Adrenal gland (tissue), 12 donors: ENCODE results near the gene PTCSC3. TPM values are rescaled to one million over a fixed set of nuclear protein-coding genes. Genes with fewer than 3 reads are reported as not detected.

Experiments
- DNase-seq, 7 donors: peaks; one replicate each; pipeline ENCODE4 v3.0.0-alpha.2; 2019 to 2020
- H3K27ac ChIP-seq, 5 donors: fragments of 200-600 bp; sonication (generic) in 4 of 5; 1 replicate in 3 of 5; 2 replicates in 2 of 5; pipeline versions ENCODE4 v1.5.1 to v1.8.0; 2016 to 2020; ENCODE audit warnings: mild to moderate bottlenecking in 1 of 5
- H3K27me3 ChIP-seq: fragments of 200-600 bp; 2 replicates; pipeline ENCODE4 v1.8.0; 2021
- H3K36me3 ChIP-seq, 2 donors: fragments of 200-600 bp; replicated peaks in 1 of 2; 1 replicate in 1 of 2; 2 replicates in 1 of 2; pipeline versions ENCODE4 v1.5.1 to v1.8.0; 2018 to 2022
- H3K4me1 ChIP-seq, 2 donors: fragments of 200-600 bp; replicated peaks in 1 of 2; 1 replicate in 1 of 2; 2 replicates in 1 of 2; pipeline versions ENCODE4 v1.5.1 to v1.8.0; 2018 to 2021
- H3K4me3 ChIP-seq, 4 donors: fragments of 200-600 bp; sonication (generic) in 3 of 4; one replicate each; pipeline ENCODE4 v1.5.1; 2016 to 2018
- H3K9me3 ChIP-seq, 3 donors: fragments of 200-600 bp; sonication (generic) in 1 of 3; replicated peaks in 1 of 3; 1 replicate in 2 of 3; 2 replicates in 1 of 3; pipeline versions ENCODE4 v1.5.1 to v1.8.0; 2016 to 2021
- CTCF ChIP-seq, 6 experiments: fragments of 450-650 bp in 4 of 6; fragments of 200-600 bp in 2 of 6; sonication (generic) in 1 of 6; IDR thresholded peaks; 1 replicate in 5 of 6; 2 replicates in 1 of 6; pipeline versions ENCODE4 v1.5.1 to v1.8.0; 2016 to 2021; ENCODE audit warnings: antibody characterized with exemption in 6 of 6, mild to moderate bottlenecking in 2 of 6, moderate library complexity in 1 of 6
- POLR2A ChIP-seq, 2 donors: fragments of 450-650 bp; IDR thresholded peaks; one replicate each; pipeline ENCODE4 v1.6.1; 2017; ENCODE audit warnings: antibody characterized with exemption in 2 of 2, mild to moderate bottlenecking in 2 of 2, moderate library complexity in 1 of 2
- WGBS, 4 donors: extraction: QIAGEN DNeasy Blood & Tissue Kit in 2 of 4; methylation state at CpG; one replicate each; pipeline versions ENCODE4 v1.1.5 to v1.1.7; 2013 to 2017; 5-methylcytosine and 5-hydroxymethylcytosine counted together
- intact Hi-C, 2 donors: fragments of 100-400 bp; cut with DNase I; formaldehyde crosslinking; loops; one replicate each; pipeline versions ENCODE4 v1.14.1 to v1.15.0; 2022 to 2023
- polyA plus RNA-seq, 3 donors: library from polyadenylated mRNA; stranded (reverse); fragments of 200-250 nt in 2 of 3; fragments of 350-450 nt in 1 of 3; fragmentation: Illumina TruSeq in 1 of 3; extraction: RNeasy Lipid Tissue Mini Kit (QIAGEN cat#74804) in 1 of 3; gene quantifications; one replicate each; pipeline ENCODE4 v1.2.3, GENCODE V29; 2013 to 2014
- total RNA-seq, 9 donors: library from RNA; depleted of rRNA in 4 of 9; stranded (reverse); fragments of >200 nt in 4 of 9; fragments of 120-200 nt in 1 of 9; fragmentation: NEBNext Ultra II Directional in 1 of 9; extraction: Animal tissue kit (Norgen Biotek cat#: 25700) in 1 of 9; gene quantifications; one replicate each; pipeline versions ENCODE4 v1.1.0 to v1.2.4, GENCODE V29; 2013 to 2023
- donor health status: healthy with polysubstance abuse.
- donor health status: Bipolar disorder and iron deficiency.
- donor health status: DM: yes; HTN: yes; CAD: no.
- donor health status: DM: no; HTN: no; CAD: no.
- donor health status: DM: no; HTN: no; CAD: no.
- donor health status: DM: yes; HTN: yes; CAD: no.

The PTCSC3 gene
- total and polyA plus RNA-seq, 12 donors = not detected

GRCh38 chr14:36171607-36172006 is 4.9 kb downstream of the PTCSC3 start:
- TF ChIP-seq CTCF (IDR thresholded peaks at IDR 0.05) (no peak), POLR2A (IDR thresholded peaks at IDR 0.05) (no peak)
- Histone ChIP-seq H3K4me3 (no peak overlapping the region), H3K36me3 (no peaks in the 10 kb centered on the region), H3K9me3 (no peaks in the 10 kb centered on the region), H3K27me3 (no peaks in the 10 kb centered on the region), H3K27ac (no peak overlapping the region), H3K4me1 (no peaks in the 10 kb centered on the region)
- no peak for DNase-seq
- 47 to 57% (median 48%) methylated on average over 3 of the region's 3 CpGs for WGBS, 4 donors
- intact Hi-C loops = no loop called here

- intact Hi-C loops = no loop called here
- TF ChIP-seq POLR2A (IDR thresholded peaks at IDR 0.05) (no peak), CTCF (IDR thresholded peaks at IDR 0.05) (no peak)
- Histone ChIP-seq H3K27me3 (no peaks in the 10 kb centered on the region), H3K36me3 (no peaks in the 10 kb centered on the region), H3K4me3 (no peak overlapping the region), H3K4me1 (no peaks in the 10 kb centered on the region), H3K27ac (no peak overlapping the region), H3K9me3 (no peaks in the 10 kb centered on the region)
- no peak for DNase-seq
- WGBS, 4 donors = 58 to 71% (median 66%) methylated on average over 5 of the region's 5 CpGs
Observed at GRCh38 chr14:36167431-36167830, 9.1 kb downstream of the PTCSC3 start.

GRCh38 chr14:36163451-36163850 is 13.1 kb downstream of the PTCSC3 start:
- Histone ChIP-seq H3K27me3 (no peaks in the 10 kb centered on the region), H3K27ac (no peak overlapping the region), H3K9me3 (no peaks in the 10 kb centered on the region), H3K36me3 (no peaks in the 10 kb centered on the region), H3K4me1 (no peaks in the 10 kb centered on the region), H3K4me3 (no peak overlapping the region)
- TF ChIP-seq POLR2A (IDR thresholded peaks at IDR 0.05) = no peak
- no peak for TF ChIP-seq CTCF (IDR thresholded peaks at IDR 0.05)
- intact Hi-C loops = no loop called here
- 36 to 41% (median 39%) methylated on average over 5 of the region's 5 CpGs for WGBS, 4 donors
- no peak for DNase-seq

GRCh38 chr14:36162267-36162666 is 14.3 kb downstream of the PTCSC3 start:
- no peaks in the 10 kb centered on the region for H3K36me3 ChIP-seq
- no peaks in the 10 kb centered on the region for H3K4me1 ChIP-seq
- intact Hi-C loops = no loop called here
- TF ChIP-seq CTCF (IDR thresholded peaks at IDR 0.05) (no peak), POLR2A (IDR thresholded peaks at IDR 0.05) (no peak)
- H3K27me3 ChIP-seq = no peaks in the 10 kb centered on the region
- no peaks in the 10 kb centered on the region for H3K9me3 ChIP-seq
- H3K27ac ChIP-seq = no peak overlapping the region
- no peak overlapping the region for H3K4me3 ChIP-seq
- no peak for DNase-seq
- WGBS, 4 donors = 74 to 88% (median 83%) methylated on average over 2 to 9 of the region's 9 CpGs
